ENCODE results near the gene OR51L1.

Gene OR51L1

GRCh38 chr11:4979036-4979435, 15.6 kb upstream of the OR51L1 start:
- no peak for DNase-seq (ENCODE audit: low read depth)

DNA sequence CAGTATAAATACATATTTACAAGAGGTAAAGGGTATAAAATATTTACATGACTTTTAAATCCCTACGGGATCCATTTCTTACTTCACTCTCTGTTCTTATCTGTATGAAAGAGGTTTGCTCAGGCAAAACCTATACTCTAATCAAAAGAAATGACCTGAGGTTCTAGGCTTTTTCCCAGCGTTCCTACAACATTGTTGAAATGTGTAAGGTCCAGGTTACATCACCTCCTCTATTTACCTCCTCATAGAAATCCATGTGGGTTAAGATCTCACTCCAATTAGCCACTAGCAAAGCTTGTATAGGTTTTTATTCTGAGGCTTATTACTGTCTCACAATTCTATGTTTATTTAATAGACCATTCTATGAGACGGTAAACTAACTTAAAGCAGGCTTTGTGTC, 12.0 kb upstream of the OR51L1 start:
- DNase-seq (ENCODE audit: low read depth) = no peak
- TF ChIP-seq CTCF (IDR thresholded peaks at IDR 0.05; ENCODE audit: insufficient read depth, low read depth, low read length, missing control alignments) = no peak
- no peak overlapping the region for H3K4me3 ChIP-seq (ENCODE audit: low read length)

More at GRCh38 chr11:4979036-4979435, 15.6 kb upstream of the OR51L1 start:
- H3K4me3 ChIP-seq (ENCODE audit: low read length) = no peak overlapping the region
- TF ChIP-seq CTCF (IDR thresholded peaks at IDR 0.05; ENCODE audit: insufficient read depth, low read depth, low read length, missing control alignments) = no peak

- no peak for DNase-seq (ENCODE audit: low read depth)
- H3K4me3 ChIP-seq (ENCODE audit: low read length) = no peak overlapping the region
- TF ChIP-seq CTCF (IDR thresholded peaks at IDR 0.05; ENCODE audit: insufficient read depth, low read depth, low read length, missing control alignments) = no peak
These were observed 10.8 kb upstream of the OR51L1 start for GRCh38 chr11:4983841-4984240.

- TF ChIP-seq CTCF (IDR thresholded peaks at IDR 0.05; ENCODE audit: insufficient read depth, low read depth, low read length, missing control alignments) = no peak
- H3K4me3 ChIP-seq (ENCODE audit: low read length) = no peak overlapping the region
- DNase-seq (ENCODE audit: low read depth) = no peak
These were observed 3.6 kb upstream of the OR51L1 start for GRCh38 chr11:4991060-4991459.

DNA sequence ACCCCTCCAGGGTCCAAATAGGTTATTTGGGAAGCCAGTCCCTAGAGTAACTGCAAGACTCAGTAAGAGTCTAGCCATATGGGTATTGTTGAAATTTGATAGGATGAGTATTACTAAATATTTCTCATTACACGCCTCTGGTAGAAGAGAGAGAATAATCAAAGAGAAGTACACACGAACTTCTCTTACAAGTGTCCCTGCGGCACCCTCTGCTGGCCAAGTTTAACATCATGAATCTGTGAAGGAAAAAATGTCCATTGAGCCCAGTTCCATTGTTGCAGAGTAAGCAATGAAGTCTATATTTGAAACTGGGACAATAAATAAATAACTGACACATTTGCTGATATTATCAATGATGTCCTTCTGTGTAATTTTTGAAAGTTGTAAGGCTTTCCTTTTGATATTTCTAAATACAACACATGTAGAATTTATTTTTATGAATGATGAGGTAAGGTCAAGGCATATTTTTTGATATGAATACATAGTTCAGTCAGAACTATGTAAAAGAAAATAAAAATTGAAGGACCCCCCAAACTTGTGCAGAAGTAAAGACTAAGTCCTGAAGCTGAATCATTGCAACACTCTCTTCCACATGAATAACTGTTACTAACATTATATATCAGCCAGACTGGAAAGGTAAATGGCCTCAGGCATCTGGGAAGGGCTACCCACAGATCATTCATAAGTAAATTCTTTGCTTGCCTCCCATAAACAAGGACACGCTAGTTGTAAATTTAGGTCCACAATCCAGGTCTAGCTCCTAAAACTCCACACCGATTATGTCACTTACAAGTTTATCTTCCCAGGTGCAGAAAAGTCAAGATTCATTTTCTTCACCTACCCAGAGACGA, 10.0 kb downstream of the OR51L1 start:
- H3K4me3 ChIP-seq (ENCODE audit: low read length) = no peak overlapping the region
- peak; percentile 71 for DNase-seq (ENCODE audit: low read depth)
- peak; percentile 69 for TF ChIP-seq CTCF (IDR thresholded peaks at IDR 0.05; ENCODE audit: insufficient read depth, low read depth, low read length, missing control alignments)

DNA sequence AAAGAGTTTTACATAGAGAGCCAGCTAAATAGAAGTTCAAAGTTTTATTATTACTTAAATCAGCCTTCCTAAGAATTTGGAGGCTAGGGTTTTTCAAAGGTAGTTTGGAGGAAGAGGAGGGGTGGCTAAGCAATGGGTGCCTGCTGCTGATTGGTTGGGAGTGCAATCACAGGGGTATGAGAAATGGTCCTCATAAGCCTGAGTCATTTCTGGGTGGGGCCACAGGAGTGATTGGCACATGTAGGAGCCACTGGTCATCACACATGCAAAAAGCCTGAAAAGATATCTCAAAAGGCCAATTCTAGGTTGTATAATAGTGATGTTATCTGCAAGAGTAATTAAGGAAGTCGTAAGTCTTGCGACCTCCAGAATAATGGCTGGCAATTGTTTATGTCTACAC, 12.9 kb downstream of the OR51L1 start:
- DNase-seq (ENCODE audit: low read depth) = peak; percentile 6
- no peak for TF ChIP-seq CTCF (IDR thresholded peaks at IDR 0.05; ENCODE audit: insufficient read depth, low read depth, low read length, missing control alignments)
- no peak overlapping the region for H3K4me3 ChIP-seq (ENCODE audit: low read length)

GRCh38 chr11:5011254-5011653, 16.6 kb downstream of the OR51L1 start:
- no peak for TF ChIP-seq CTCF (IDR thresholded peaks at IDR 0.05; ENCODE audit: insufficient read depth, low read depth, low read length, missing control alignments)
- no peak for DNase-seq (ENCODE audit: low read depth)
- H3K4me3 ChIP-seq (ENCODE audit: low read length) = no peak overlapping the region
